ENCODE results near the gene DZIP3.
"Not testable (repeated sequence)": the region's sequence is repeated elsewhere in the genome, so short reads cannot be mapped to it uniquely, and the experiment has no call there.

The DZIP3 gene

GRCh38 chr3:108602249-108602934 lies 12.9 kb downstream of the DZIP3 start:
- no peak for DNase-seq (ENCODE audit: low read depth in 2 of 2)

- no peak for DNase-seq (ENCODE audit: low read depth in 2 of 2)
Observed at GRCh38 chr3:108602935-108603294, 13.4 kb downstream of the DZIP3 start.

- no peak for DNase-seq (ENCODE audit: low read depth in 2 of 2)
Observed at GRCh38 chr3:108603691-108604090, 14.2 kb downstream of the DZIP3 start.

- DNase-seq (ENCODE audit: low read depth in 2 of 2): no peak
Observed at GRCh38 chr3:108605028-108605427, 15.5 kb downstream of the DZIP3 start.

GRCh38 chr3:108605491-108605890 lies 16.0 kb downstream of the DZIP3 start:
- no peak for DNase-seq (ENCODE audit: low read depth in 2 of 2)

- DNase-seq (ENCODE audit: low read depth in 2 of 2): no peak
Observed at GRCh38 chr3:108608750-108609149, 19.2 kb downstream of the DZIP3 start.

GRCh38 chr3:108610651-108611050 lies 21.1 kb downstream of the DZIP3 start:
- DNase-seq (ENCODE audit: low read depth in 2 of 2): no peak

- not testable (repeated sequence) for DNase-seq (ENCODE audit: low read depth in 2 of 2)
Observed at GRCh38 chr3:108616090-108616489, 26.6 kb downstream of the DZIP3 start.

- no peak for DNase-seq (ENCODE audit: low read depth in 2 of 2)
Observed at GRCh38 chr3:108620250-108620649, 30.7 kb downstream of the DZIP3 start.

- no peak for DNase-seq (ENCODE audit: low read depth in 2 of 2)
Observed at GRCh38 chr3:108623504-108623903, 34.0 kb downstream of the DZIP3 start.

- no peak for DNase-seq (ENCODE audit: low read depth in 2 of 2)
Observed at GRCh38 chr3:108629974-108630373, 40.5 kb downstream of the DZIP3 start.

GRCh38 chr3:108642526-108642925 lies 53.0 kb downstream of the DZIP3 start:
- DNase-seq (ENCODE audit: low read depth in 2 of 2): no peak

GRCh38 chr3:108645364-108645763 lies 55.8 kb downstream of the DZIP3 start:
- DNase-seq (ENCODE audit: low read depth in 2 of 2): no peak

- not testable (repeated sequence) for DNase-seq (ENCODE audit: low read depth in 2 of 2)
Observed at GRCh38 chr3:108655664-108656063, 66.1 kb downstream of the DZIP3 start.

GRCh38 chr3:108661699-108662098 lies 72.2 kb downstream of the DZIP3 start:
- DNase-seq (ENCODE audit: low read depth in 2 of 2): no peak

GRCh38 chr3:108662142-108662738 lies 72.7 kb downstream of the DZIP3 start:
- DNase-seq (ENCODE audit: low read depth in 2 of 2): peak; percentile 46 to 51

GRCh38 chr3:108664266-108664665 lies 74.7 kb downstream of the DZIP3 start:
- no peak for DNase-seq (ENCODE audit: low read depth in 2 of 2)

- no peak for DNase-seq (ENCODE audit: low read depth in 2 of 2)
Observed at GRCh38 chr3:108667312-108667711, 77.8 kb downstream of the DZIP3 start.

GRCh38 chr3:108669208-108669607 lies 79.7 kb downstream of the DZIP3 start:
- no peak for DNase-seq (ENCODE audit: low read depth in 2 of 2)

- no peak for DNase-seq (ENCODE audit: low read depth in 2 of 2)
Observed at GRCh38 chr3:108672701-108673100, 83.2 kb downstream of the DZIP3 start.

- no peak for DNase-seq (ENCODE audit: low read depth in 2 of 2)
Observed at GRCh38 chr3:108673988-108674661, 84.6 kb downstream of the DZIP3 start.

- DNase-seq (ENCODE audit: low read depth in 2 of 2): no peak
Observed at GRCh38 chr3:108677811-108678210, 88.3 kb downstream of the DZIP3 start.

- not testable (repeated sequence) for DNase-seq (ENCODE audit: low read depth in 2 of 2)
Observed at GRCh38 chr3:108692286-108692685, 102.8 kb downstream of the DZIP3 start.
